Stimulated activated effector memory CD8-positive, alpha-beta T cell treated with anti-CD3 and anti-CD28 coated beads, Interleukin-12 subunit alpha, Interleukin-12 subunit beta, amount 100 ng/mL, for 72 hours (primary cell): ENCODE measurements around the gene GAPVD1.

Experiments used
- ATAC-seq: fragments of 150-1000 bp; cut with Tn5 transposase; 2 replicates; pipeline ENCODE4 v1.10.0; 2021
- DNase-seq, 2 donors: peaks; one replicate each; pipeline ENCODE4 v3.0.0; 2021 to 2022; ENCODE audit warnings: low spot score in 2 of 2
- H3K27ac Mint-ChIP-seq: one replicate; pipeline ENCODE4 v1.8.0; 2022; ENCODE audit warnings: mild to moderate bottlenecking, mixed read lengths
- H3K36me3 Mint-ChIP-seq: one replicate; pipeline ENCODE4 v1.8.0; 2022; ENCODE audit warnings: mild to moderate bottlenecking, mixed read lengths
- H3K4me1 Mint-ChIP-seq: one replicate; pipeline ENCODE4 v1.8.0; 2022; ENCODE audit warnings: mixed read lengths
- H3K4me3 Mint-ChIP-seq: one replicate; pipeline ENCODE4 v1.8.0; 2022; ENCODE audit warnings: mild to moderate bottlenecking, mixed read lengths
- H3K9me3 Mint-ChIP-seq: one replicate; pipeline ENCODE4 v1.8.0; 2022; ENCODE audit warnings: mixed read lengths

Gene GAPVD1

GRCh38 chr9:125361837-125362531 lies 100.4 kb downstream of the GAPVD1 start:
- H3K27ac Mint-ChIP-seq = peak overlapping the region; percentile 67
- ATAC-seq (no peak), DNase-seq (no peak)
- no peaks in the 10 kb centered on the region for H3K9me3 Mint-ChIP-seq
- H3K4me1 Mint-ChIP-seq = no peaks in the 10 kb centered on the region
- no peak overlapping the region for H3K4me3 Mint-ChIP-seq
- peaks cover 99% of the 10 kb centered on the region for H3K36me3 Mint-ChIP-seq

DNA sequence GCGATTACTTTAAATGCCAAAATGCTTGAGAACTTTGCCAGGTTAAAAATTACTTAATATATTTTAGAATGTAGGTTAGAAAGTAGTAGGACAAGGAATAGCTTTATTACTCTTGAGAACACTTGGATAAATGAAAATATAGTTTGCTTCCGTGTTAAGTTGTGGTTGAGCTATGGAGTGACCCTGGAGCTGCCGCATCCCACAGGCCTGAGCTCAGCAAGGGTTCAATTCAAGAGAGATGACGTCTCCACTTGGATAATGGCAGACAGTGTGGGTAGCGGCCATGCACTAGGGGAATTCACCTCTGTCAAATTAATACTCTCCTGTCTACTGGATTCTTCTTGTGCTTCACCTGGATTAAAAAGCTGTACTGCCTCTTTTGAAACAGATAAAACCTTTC lies 105.0 kb downstream of the GAPVD1 start:
- Mint-ChIP-seq H3K27ac (no peak overlapping the region), H3K9me3 (no peaks in the 10 kb centered on the region), H3K36me3 (peaks cover 70% of the 10 kb centered on the region), H3K4me3 (no peak overlapping the region), H3K4me1 (no peaks in the 10 kb centered on the region)
- no peak for DNase-seq
- ATAC-seq = no peak

DNA sequence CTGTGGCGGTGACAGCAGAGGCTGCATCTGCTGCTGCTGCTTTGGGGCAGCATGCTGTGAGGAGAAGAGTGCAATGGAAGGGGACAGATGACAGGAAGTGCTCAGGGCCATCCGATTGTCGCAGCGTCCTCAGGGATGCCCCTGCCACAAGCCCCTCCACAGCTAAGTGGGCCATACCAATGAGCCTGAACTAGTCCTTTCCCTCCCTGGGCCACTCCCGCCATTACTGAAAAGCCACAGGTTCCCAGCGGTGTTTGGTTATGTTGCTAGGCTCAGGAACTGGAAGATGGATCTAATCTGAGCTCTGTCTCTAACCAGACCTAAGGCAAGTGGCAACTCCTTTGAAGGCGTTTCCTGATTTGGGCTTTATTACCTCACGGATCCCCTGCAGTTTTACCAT lies 109.2 kb downstream of the GAPVD1 start:
- peaks cover 10% of the 10 kb centered on the region for H3K4me1 Mint-ChIP-seq
- ATAC-seq = no peak
- DNase-seq = no peak
- H3K36me3 Mint-ChIP-seq = peaks cover 29% of the 10 kb centered on the region
- H3K9me3 Mint-ChIP-seq = no peaks in the 10 kb centered on the region
- H3K4me3 Mint-ChIP-seq = no peak overlapping the region
- no peak overlapping the region for H3K27ac Mint-ChIP-seq

DNA sequence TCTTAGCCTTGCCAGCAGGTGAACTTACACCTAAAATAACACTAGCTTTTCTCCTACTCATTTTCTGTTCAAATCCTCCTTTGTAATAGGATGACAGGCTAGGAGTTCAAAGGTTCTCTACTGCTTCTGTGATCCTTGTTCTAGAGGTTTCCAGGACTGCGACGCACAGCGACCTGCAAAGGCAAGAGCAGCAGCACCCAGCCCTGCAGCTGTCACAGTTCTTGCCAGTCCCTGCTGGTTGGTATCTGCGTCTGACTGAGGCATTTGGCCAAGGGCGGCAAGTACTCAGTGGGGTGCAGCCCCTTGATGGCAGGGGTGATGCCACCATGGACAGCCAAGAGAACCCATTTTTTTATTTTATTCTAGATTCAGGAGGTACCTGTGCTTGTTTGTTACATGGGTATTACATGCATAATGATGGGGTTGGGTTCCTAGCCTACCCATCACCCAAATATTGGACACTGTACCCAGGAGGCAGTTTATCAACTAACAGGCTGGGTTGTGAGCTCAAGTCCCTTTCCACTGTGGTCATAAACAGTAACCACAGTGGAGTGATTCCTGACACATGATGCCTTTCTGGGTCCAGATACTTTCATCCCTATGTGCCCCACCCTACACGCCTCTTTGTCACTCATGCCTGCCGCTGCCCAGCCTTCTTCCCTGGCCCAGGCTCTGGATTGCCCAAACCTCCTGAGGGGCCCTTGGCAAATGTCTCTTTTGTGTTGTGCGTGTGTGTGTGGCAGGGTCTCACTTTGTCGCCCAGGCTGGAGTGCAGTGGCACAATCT lies 111.0 kb downstream of the GAPVD1 start:
- H3K4me1 Mint-ChIP-seq = peaks cover 10% of the 10 kb centered on the region
- H3K27ac Mint-ChIP-seq = no peak overlapping the region
- ATAC-seq (no peak), DNase-seq (no peak)
- no peak overlapping the region for H3K4me3 Mint-ChIP-seq
- no peaks in the 10 kb centered on the region for H3K9me3 Mint-ChIP-seq
- H3K36me3 Mint-ChIP-seq = peaks cover 11% of the 10 kb centered on the region

- peaks cover 10% of the 10 kb centered on the region for H3K4me1 Mint-ChIP-seq
- ATAC-seq (peak; percentile 89), DNase-seq (peak; percentile 34 to 74)
- H3K27ac Mint-ChIP-seq = peak overlapping the region; percentile 69
- H3K9me3 Mint-ChIP-seq = no peaks in the 10 kb centered on the region
- H3K36me3 Mint-ChIP-seq = no peaks in the 10 kb centered on the region
- H3K4me3 Mint-ChIP-seq = peak overlapping the region; percentile 48
These were observed 113.0 kb downstream of the GAPVD1 start for GRCh38 chr9:125374443-125375309.

DNA sequence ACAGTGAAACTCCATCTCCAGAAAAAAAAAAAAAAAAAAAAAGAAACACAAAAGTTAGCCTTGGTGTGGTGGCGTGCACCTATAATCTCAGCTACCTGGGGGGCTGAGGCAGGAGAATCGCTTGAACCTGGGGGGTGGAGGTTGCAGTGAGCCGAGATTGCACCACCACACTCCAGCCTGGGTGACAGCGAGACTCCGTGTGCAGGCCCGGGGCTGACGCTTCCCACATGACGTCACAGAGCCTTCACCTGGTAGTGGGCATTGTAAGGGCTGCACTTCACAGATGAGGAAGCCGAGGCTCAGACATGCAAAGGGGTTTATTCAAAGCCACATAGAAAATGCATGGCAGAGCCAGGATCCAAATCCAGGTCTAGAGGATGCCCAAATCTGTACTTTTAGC lies 114.2 kb downstream of the GAPVD1 start:
- Mint-ChIP-seq H3K9me3 (no peaks in the 10 kb centered on the region), H3K27ac (no peak overlapping the region), H3K36me3 (no peaks in the 10 kb centered on the region), H3K4me3 (no peak overlapping the region), H3K4me1 (peaks cover 10% of the 10 kb centered on the region)
- DNase-seq (no peak), ATAC-seq (no peak)

GRCh38 chr9:125376261-125377226 lies 114.9 kb downstream of the GAPVD1 start:
- no peak for ATAC-seq
- H3K36me3 Mint-ChIP-seq = no peaks in the 10 kb centered on the region
- H3K9me3 Mint-ChIP-seq = no peaks in the 10 kb centered on the region
- no peak overlapping the region for H3K4me3 Mint-ChIP-seq
- DNase-seq = no peak
- H3K27ac Mint-ChIP-seq = no peak overlapping the region
- peaks cover 10% of the 10 kb centered on the region for H3K4me1 Mint-ChIP-seq

- Mint-ChIP-seq H3K27ac (no peak overlapping the region), H3K4me3 (no peak overlapping the region)
- no peak for ATAC-seq
These were observed 116.1 kb downstream of the GAPVD1 start for GRCh38 chr9:125377584-125378250.

DNA sequence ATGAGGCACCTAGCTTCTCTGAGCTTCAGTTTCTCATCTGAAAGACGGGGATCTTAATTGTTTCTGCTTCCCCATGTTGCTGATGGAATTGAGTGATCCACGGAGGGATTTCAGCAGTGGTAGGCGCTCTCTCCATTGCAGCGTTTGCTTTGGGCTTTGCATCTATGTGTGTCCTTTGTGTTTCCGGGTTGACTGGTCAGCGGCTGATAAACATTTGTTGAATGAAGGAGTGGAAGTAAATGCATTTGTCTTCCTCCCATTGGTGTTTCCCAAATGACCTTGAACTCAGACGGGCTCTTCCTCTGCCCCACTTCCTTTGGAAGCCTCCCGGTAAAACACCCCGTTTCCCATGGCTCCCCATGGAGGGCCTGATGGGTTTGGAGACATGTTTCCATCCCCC lies 117.2 kb downstream of the GAPVD1 start:
- Mint-ChIP-seq H3K4me3 (no peak overlapping the region), H3K27ac (no peak overlapping the region), H3K36me3 (no peaks in the 10 kb centered on the region), H3K9me3 (no peaks in the 10 kb centered on the region), H3K4me1 (peaks cover 10% of the 10 kb centered on the region)
- ATAC-seq = no peak
- DNase-seq = no peak

More at GRCh38 chr9:125377584-125378250, 116.1 kb downstream of the GAPVD1 start:
- DNase-seq = no peak
- Mint-ChIP-seq H3K36me3 (no peaks in the 10 kb centered on the region), H3K4me1 (peaks cover 10% of the 10 kb centered on the region), H3K9me3 (no peaks in the 10 kb centered on the region)

GRCh38 chr9:125379208-125379607 lies 117.6 kb downstream of the GAPVD1 start:
- Mint-ChIP-seq H3K4me3 (no peak overlapping the region), H3K9me3 (no peaks in the 10 kb centered on the region), H3K36me3 (no peaks in the 10 kb centered on the region), H3K27ac (no peak overlapping the region), H3K4me1 (peaks cover 10% of the 10 kb centered on the region)
- DNase-seq (no peak), ATAC-seq (no peak)

- Mint-ChIP-seq H3K4me3 (no peak overlapping the region), H3K4me1 (no peaks in the 10 kb centered on the region), H3K36me3 (no peaks in the 10 kb centered on the region), H3K27ac (no peak overlapping the region), H3K9me3 (no peaks in the 10 kb centered on the region)
- no peak for DNase-seq
- no peak for ATAC-seq
These were observed 118.8 kb downstream of the GAPVD1 start for GRCh38 chr9:125380406-125380805.

- Mint-ChIP-seq H3K36me3 (no peaks in the 10 kb centered on the region), H3K9me3 (no peaks in the 10 kb centered on the region), H3K4me1 (no peaks in the 10 kb centered on the region), H3K4me3 (no peak overlapping the region), H3K27ac (no peak overlapping the region)
- DNase-seq = no peak
- no peak for ATAC-seq
These were observed 126.4 kb downstream of the GAPVD1 start for GRCh38 chr9:125387861-125388524.

DNA sequence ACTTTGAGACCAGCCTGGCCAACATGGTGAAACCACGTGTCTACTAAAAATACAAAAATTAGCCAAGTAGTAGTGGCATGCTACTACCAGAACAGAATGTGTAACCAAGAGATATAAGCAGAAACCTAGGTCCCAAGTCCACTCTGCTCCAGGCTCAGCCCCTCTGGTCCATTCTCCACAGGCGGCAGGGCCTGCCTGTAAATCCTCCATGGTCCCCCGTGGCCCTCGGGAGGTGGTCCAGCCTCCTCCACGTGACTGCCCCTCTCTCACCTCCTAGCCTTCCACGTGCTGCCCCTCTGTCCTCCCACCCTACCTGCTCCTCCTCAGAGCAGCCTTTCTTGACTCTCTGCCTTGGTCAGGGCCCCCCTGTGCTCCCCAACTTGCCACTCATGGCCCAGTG lies 127.4 kb downstream of the GAPVD1 start:
- Mint-ChIP-seq H3K9me3 (no peaks in the 10 kb centered on the region), H3K36me3 (no peaks in the 10 kb centered on the region), H3K4me1 (no peaks in the 10 kb centered on the region), H3K4me3 (no peak overlapping the region), H3K27ac (no peak overlapping the region)
- DNase-seq = no peak
- ATAC-seq = no peak

DNA sequence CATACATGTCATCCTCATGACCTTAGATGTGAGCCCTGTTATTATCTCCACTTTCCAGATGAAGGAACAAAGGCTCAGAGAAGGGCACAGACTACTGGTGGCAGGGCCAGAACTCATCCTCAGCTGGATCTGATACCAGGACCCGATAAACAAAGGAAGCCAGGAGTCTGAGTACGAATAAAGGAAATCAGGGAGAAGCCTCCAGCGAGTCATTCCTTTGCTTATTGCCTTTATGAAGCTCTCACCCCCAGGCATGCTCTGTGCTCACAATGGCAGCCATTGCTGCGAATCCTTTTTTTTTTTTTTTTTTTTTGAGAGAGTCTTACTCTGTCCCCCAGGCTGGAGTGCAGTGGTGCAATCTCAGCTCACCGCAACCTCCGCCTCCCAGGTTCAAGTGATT lies 130.1 kb downstream of the GAPVD1 start:
- no peak overlapping the region for H3K4me3 Mint-ChIP-seq
- DNase-seq = no peak
- H3K4me1 Mint-ChIP-seq = no peaks in the 10 kb centered on the region

More for the DNA sequence above, 130.1 kb downstream of the GAPVD1 start:
- no peaks in the 10 kb centered on the region for H3K36me3 Mint-ChIP-seq
- H3K9me3 Mint-ChIP-seq = no peaks in the 10 kb centered on the region
- ATAC-seq = no peak
- H3K27ac Mint-ChIP-seq = no peak overlapping the region
